Hepatocyte (in vitro differentiated cells): ENCODE data around the gene LEMD1. TPM values are rescaled to one million over a fixed set of nuclear protein-coding genes. Genes with fewer than 3 reads are reported as not detected.

ENCODE experiments used
- DNase-seq: peaks from one replicate; pipeline ENCODE4 v3.0.0-alpha.2; 2016; ENCODE audit warnings: low spot score
- H2AFZ ChIP-seq: fragments of 200-600 bp; sonication (generic); 2 replicates; pipeline ENCODE4 v1.6.0; 2016; ENCODE audit warnings: antibody characterized with exemption, mild to moderate bottlenecking
- H3K27ac ChIP-seq: fragments of 200-600 bp; sonication (generic); 2 replicates; pipeline ENCODE4 v1.5.1; 2016; ENCODE audit warnings: mild to moderate bottlenecking
- H3K27me3 ChIP-seq: fragments of 200-600 bp; sonication (generic); 2 replicates; pipeline ENCODE4 v1.6.1; 2016
- H3K36me3 ChIP-seq: fragments of 200-600 bp; sonication (generic); replicated peaks from 2 replicates; pipeline ENCODE4 v1.5.1; 2016; ENCODE audit warnings: low read depth; ENCODE audit not compliant: insufficient read depth
- H3K4me1 ChIP-seq: fragments of 200-600 bp; sonication (generic); 2 replicates; pipeline ENCODE4 v1.5.1; 2016; ENCODE audit warnings: mild to moderate bottlenecking, moderate library complexity; ENCODE audit not compliant: insufficient read depth
- H3K4me2 ChIP-seq: fragments of 200-600 bp; sonication (generic); 2 replicates; pipeline ENCODE4 v1.6.0; 2016
- H3K4me3 ChIP-seq: fragments of 200-600 bp; sonication (generic); 2 replicates; pipeline ENCODE4 v1.5.1; 2016; ENCODE audit warnings: mild to moderate bottlenecking
- H3K79me2 ChIP-seq: fragments of 200-600 bp; sonication (generic); 2 replicates; pipeline ENCODE4 v1.6.0; 2017; ENCODE audit warnings: mild to moderate bottlenecking
- H3K9me2 ChIP-seq: fragments of 200-600 bp; sonication (generic); replicated peaks from 2 replicates; pipeline ENCODE4 v1.6.0; 2017; ENCODE audit warnings: mild to moderate bottlenecking; ENCODE audit not compliant: insufficient read depth
- H3K9me3 ChIP-seq: fragments of 200-600 bp; sonication (generic); 2 replicates; pipeline ENCODE4 v1.5.1; 2016; ENCODE audit warnings: low read depth, mild to moderate bottlenecking
- H4K20me1 ChIP-seq: fragments of 200-600 bp; sonication (generic); 2 replicates; pipeline ENCODE4 v1.6.0; 2016; ENCODE audit warnings: mild to moderate bottlenecking; ENCODE audit not compliant: insufficient read depth, poor library complexity, severe bottlenecking
- CTCF ChIP-seq: fragments of 200-600 bp; sonication (generic); IDR thresholded peaks from 2 replicates; pipeline ENCODE4 v1.5.1; 2016; ENCODE audit warnings: antibody characterized with exemption, mild to moderate bottlenecking; ENCODE audit not compliant: poor library complexity
- EZH2 ChIP-seq: fragments of 200-600 bp; sonication (generic); IDR thresholded peaks from 2 replicates; pipeline ENCODE4 v1.6.1; 2016; ENCODE audit warnings: antibody characterized with exemption, mild to moderate bottlenecking, borderline replicate concordance
- EZH2phosphoT487 ChIP-seq: fragments of 200-600 bp; sonication (generic); IDR thresholded peaks from one replicate; pipeline ENCODE4 v1.6.1; 2018; ENCODE audit warnings: antibody characterized with exemption, mild to moderate bottlenecking, low read depth, moderate library complexity; ENCODE audit not compliant: unreplicated experiment, severe bottlenecking
- WGBS: methylation state at CpG from one replicate; pipeline ENCODE4 v1.1.6; 2016; ENCODE audit warnings: low lambda C conversion rate; ENCODE audit errors: missing lambda C conversion rate; 5-methylcytosine and 5-hydroxymethylcytosine counted together
- polyA plus RNA-seq: library from polyadenylated mRNA; unstranded; fragments of >200 nt; fragmentation: Nextera tagmentation; extraction: Ambion mirVana; gene quantifications from 2 replicates; pipeline ENCODE4 v1.2.1, GENCODE V29; 2016
- total RNA-seq: library from RNA; depleted of rRNA; stranded (reverse); fragments of >200 nt; gene quantifications from 2 replicates; pipeline ENCODE4 v1.2.3, GENCODE V29; 2014

Gene LEMD1
- total and polyA plus RNA-seq, 2 experiments from 2014 or later = 0.35 to 2.4 TPM

- H3K36me3 ChIP-seq = no peaks in the 10 kb centered on the region
- no peak for DNase-seq
- TF ChIP-seq EZH2phosphoT487 = no peak
- TF ChIP-seq CTCF = no peak
- TF ChIP-seq EZH2 = no peak
- no peak overlapping the region for H3K27ac ChIP-seq
- no peak overlapping the region for H2AFZ ChIP-seq
- no peaks in the 10 kb centered on the region for H4K20me1 ChIP-seq
- H3K27me3 ChIP-seq = peaks cover 55% of the 10 kb centered on the region
- H3K79me2 ChIP-seq = no peaks in the 10 kb centered on the region
- H3K4me1 ChIP-seq = peaks cover 33% of the 10 kb centered on the region
- WGBS = 61% methylated on average over 3 of the region's 3 CpGs
- H3K9me2 ChIP-seq = no peaks in the 10 kb centered on the region
- H3K4me2 ChIP-seq = no peak overlapping the region
- H3K4me3 ChIP-seq = no peak overlapping the region
- H3K9me3 ChIP-seq = no peaks in the 10 kb centered on the region
Observed at GRCh38 chr1:205453466-205453865, 31.6 kb upstream of the LEMD1 start.

GRCh38 chr1:205452933-205453332, 31.1 kb upstream of the LEMD1 start:
- Histone ChIP-seq H4K20me1 (no peaks in the 10 kb centered on the region), H3K4me1 (peaks cover 37% of the 10 kb centered on the region), H3K4me3 (no peak overlapping the region), H3K27me3 (peaks cover 50% of the 10 kb centered on the region), H3K9me3 (no peaks in the 10 kb centered on the region), H3K36me3 (no peaks in the 10 kb centered on the region), H3K4me2 (no peak overlapping the region), H3K9me2 (no peaks in the 10 kb centered on the region), H3K27ac (no peak overlapping the region), H3K79me2 (no peaks in the 10 kb centered on the region), H2AFZ (no peak overlapping the region)
- 60% methylated on average over 5 of the region's 5 CpGs for WGBS
- no peak for DNase-seq
- no peak for TF ChIP-seq EZH2

GRCh38 chr1:205452364-205452763, 30.5 kb upstream of the LEMD1 start:
- H4K20me1 ChIP-seq = no peaks in the 10 kb centered on the region
- H3K27me3 ChIP-seq = peaks cover 44% of the 10 kb centered on the region
- WGBS = 81% methylated on average over 2 of the region's 2 CpGs
- no peaks in the 10 kb centered on the region for H3K9me3 ChIP-seq
- no peaks in the 10 kb centered on the region for H3K79me2 ChIP-seq
- DNase-seq = no peak
- H3K27ac ChIP-seq = no peak overlapping the region
- no peaks in the 10 kb centered on the region for H3K9me2 ChIP-seq
- H3K36me3 ChIP-seq = no peaks in the 10 kb centered on the region
- H3K4me1 ChIP-seq = peaks cover 41% of the 10 kb centered on the region
- no peak overlapping the region for H3K4me2 ChIP-seq
- TF ChIP-seq EZH2 (no peak), EZH2phosphoT487 (no peak), CTCF (no peak)
- H2AFZ ChIP-seq = no peak overlapping the region
- no peak overlapping the region for H3K4me3 ChIP-seq

GRCh38 chr1:205451759-205452164, 29.9 kb upstream of the LEMD1 start:
- 39% methylated on average over 2 of the region's 2 CpGs for WGBS
- Histone ChIP-seq H2AFZ (no peak overlapping the region), H3K27ac (no peak overlapping the region), H3K9me2 (no peaks in the 10 kb centered on the region), H3K4me2 (no peak overlapping the region), H3K27me3 (peaks cover 40% of the 10 kb centered on the region), H3K4me3 (no peak overlapping the region), H3K9me3 (no peaks in the 10 kb centered on the region), H3K4me1 (peaks cover 41% of the 10 kb centered on the region), H4K20me1 (no peaks in the 10 kb centered on the region), H3K79me2 (no peaks in the 10 kb centered on the region), H3K36me3 (no peaks in the 10 kb centered on the region)
- TF ChIP-seq CTCF (no peak), EZH2 (no peak), EZH2phosphoT487 (no peak)
- no peak for DNase-seq
